ENCODE results near the gene DCST1. TPM values are rescaled to one million over a fixed set of nuclear protein-coding genes. Genes with fewer than 3 reads are reported as not detected.

Gene DCST1
- total RNA-seq, 1 experiment from 2014 or later = 0.32 TPM

- TF ChIP-seq REST (IDR thresholded peaks at IDR 0.05; ENCODE audit: low read depth) (no peak), ELF1 (IDR thresholded peaks at IDR 0.05; ENCODE audit: borderline replicate concordance, low read depth) (no peak), ZFX (IDR thresholded peaks at IDR 0.05) (no peak), CEBPB (IDR thresholded peaks at IDR 0.05; ENCODE audit: low read depth) (no peak), POLR2AphosphoS5 (IDR thresholded peaks at IDR 0.05; ENCODE audit: low read depth, low read length) (no peak), ZNF274 (IDR thresholded peaks at IDR 0.05; ENCODE audit: low read depth, low read length) (no peak), ATF3 (IDR thresholded peaks at IDR 0.05) (no peak)
Observed at GRCh38 chr1:155092641-155093040, 59.0 kb downstream of the DCST1 start (continued).

GRCh38 chr1:155093911-155094621, 60.4 kb downstream of the DCST1 start:
- no peak for TF ChIP-seq SRF (IDR thresholded peaks at IDR 0.05; ENCODE audit: low read depth)
- TF ChIP-seq, protein P1, sequence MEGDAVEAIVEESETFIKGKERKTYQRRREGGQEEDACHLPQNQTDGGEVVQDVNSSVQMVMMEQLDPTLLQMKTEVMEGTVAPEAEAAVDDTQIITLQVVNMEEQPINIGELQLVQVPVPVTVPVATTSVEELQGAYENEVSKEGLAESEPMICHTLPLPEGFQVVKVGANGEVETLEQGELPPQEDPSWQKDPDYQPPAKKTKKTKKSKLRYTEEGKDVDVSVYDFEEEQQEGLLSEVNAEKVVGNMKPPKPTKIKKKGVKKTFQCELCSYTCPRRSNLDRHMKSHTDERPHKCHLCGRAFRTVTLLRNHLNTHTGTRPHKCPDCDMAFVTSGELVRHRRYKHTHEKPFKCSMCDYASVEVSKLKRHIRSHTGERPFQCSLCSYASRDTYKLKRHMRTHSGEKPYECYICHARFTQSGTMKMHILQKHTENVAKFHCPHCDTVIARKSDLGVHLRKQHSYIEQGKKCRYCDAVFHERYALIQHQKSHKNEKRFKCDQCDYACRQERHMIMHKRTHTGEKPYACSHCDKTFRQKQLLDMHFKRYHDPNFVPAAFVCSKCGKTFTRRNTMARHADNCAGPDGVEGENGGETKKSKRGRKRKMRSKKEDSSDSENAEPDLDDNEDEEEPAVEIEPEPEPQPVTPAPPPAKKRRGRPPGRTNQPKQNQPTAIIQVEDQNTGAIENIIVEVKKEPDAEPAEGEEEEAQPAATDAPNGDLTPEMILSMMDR (IDR thresholded peaks at IDR 0.05 in 2 of 3, conservative IDR thresholded peaks at IDR 0.05 in 1 of 3; ENCODE audit: borderline replicate concordance in 1 of 3, insufficient read depth in 1 of 3, low read depth in 2 of 3, low read length in 2 of 3) = peak in 2 of 3 experiments; percentile 46 to 62; a peak in 3 of 6 replicates
- BruUV-seq (replicated peaks) = no TSS peak
- intact Hi-C loops (cut with micrococcal nuclease) = loop anchor here (2.0 to 10.0 kb wide), 2 partner anchors 35 to 501 kb away; no protein-coding TSS in a partner anchor
- ChIA-PET POLR2A (no interaction called here), CTCF (interaction anchor here (2.4 to 5.9 kb wide), 3 partner anchors 9 to 73 kb away, joined by 8 to 163 read pairs (median 25); no protein-coding TSS in a partner anchor), RAD21 (ENCODE audit: low non-redundant PET in 1 of 2, low total read pairs in 2 of 2, uncharacterized antibody in 2 of 2, unreplicated experiment in 2 of 2) (no interaction called here)
- no peaks in the 10 kb centered on the region for H3K9me3 ChIP-seq (ENCODE audit: control insufficient read depth in 1 of 2, insufficient read depth in 1 of 2, low read depth in 1 of 2, low read length in 2 of 2)
- H3K4me1 ChIP-seq (ENCODE audit: control insufficient read depth in 1 of 2, insufficient read depth in 2 of 2, low read length in 2 of 2) = peaks cover 12 to 29% of the 10 kb centered on the region in 2 experiments; a peak in 3 of 4 replicates
- H3K27ac ChIP-seq (ENCODE audit: low read depth, low read length) = peak overlapping the region; percentile 18; the same call in 1 of the 2 replicates
- H3K9me2 ChIP-seq (ENCODE audit: insufficient read depth) = no peaks in the 10 kb centered on the region
- H3K4me2 ChIP-seq (ENCODE audit: low read length) = peak overlapping the region; percentile 40
- no peaks in the 10 kb centered on the region for H4K20me1 ChIP-seq (ENCODE audit: insufficient read depth)
- DNase-seq (ENCODE audit: low read depth, low spot score) (peak; percentile 35), ATAC-seq (peak; percentile 73)
- no peak overlapping the region for H3K9ac ChIP-seq (ENCODE audit: low read length)
- no peaks in the 10 kb centered on the region for H3K79me2 ChIP-seq (ENCODE audit: insufficient read depth, low read length)
- H3K27me3 ChIP-seq (ENCODE audit: insufficient read depth, low read length) = no peaks in the 10 kb centered on the region
- no peaks in the 10 kb centered on the region for H3K36me3 ChIP-seq (ENCODE audit: control insufficient read depth in 1 of 2, insufficient read depth in 2 of 2, low read length in 2 of 2)
- no peak overlapping the region for H3K4me3 ChIP-seq (replicated peaks in 1 of 2; ENCODE audit: low read depth in 1 of 2, low read length in 2 of 2)
- H2AFZ ChIP-seq (ENCODE audit: low read depth, low read length, poor library complexity, severe bottlenecking) = no peak overlapping the region
